Measurements from ENCODE around the gene NCF4.

Gene NCF4

DNA sequence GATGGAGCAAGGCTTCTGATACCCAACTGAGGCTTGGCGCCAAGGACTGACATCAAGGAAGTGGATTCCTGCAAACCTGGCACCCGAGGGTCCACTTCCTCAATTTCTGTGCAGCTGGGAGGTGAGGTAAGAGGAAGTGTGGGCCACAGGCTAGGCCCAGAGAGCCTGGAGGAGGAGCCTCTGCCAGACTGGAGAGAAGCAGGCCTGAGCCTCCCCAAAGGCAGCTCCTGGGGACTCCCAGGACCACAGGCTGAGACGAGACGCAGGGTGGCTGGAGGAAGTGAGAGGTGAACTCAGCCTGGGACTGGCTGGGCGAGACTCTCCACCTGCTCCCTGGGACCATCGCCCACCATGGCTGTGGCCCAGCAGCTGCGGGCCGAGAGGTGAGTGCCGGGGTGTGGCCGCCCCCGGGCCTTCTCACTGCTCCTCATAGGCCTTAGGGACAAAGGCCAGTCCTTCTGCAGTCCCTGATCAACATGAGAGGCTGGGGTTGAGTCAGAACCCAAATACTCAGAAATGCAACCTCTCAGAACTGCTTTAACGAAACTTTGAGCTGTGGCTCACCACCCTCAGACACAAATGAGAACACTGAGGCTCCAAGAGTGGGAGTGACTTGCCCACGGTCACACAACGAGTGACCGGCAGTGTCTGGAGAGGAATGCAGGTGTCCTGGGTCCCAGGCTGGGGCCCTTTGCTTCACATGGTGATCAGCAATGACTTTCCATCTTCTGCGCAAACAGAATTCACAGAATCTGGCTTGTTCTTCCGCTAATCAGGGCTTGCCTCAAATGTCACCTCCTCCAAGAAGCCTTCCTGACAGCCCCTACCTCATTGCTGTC is at the start of gene NCF4:
TSS of gene NCF4 (plus strand) at position 186 of the 839 bp plus-strand sequence. CDS start at position 352, 166 bp downstream.
- peaks cover 12% of the 10 kb centered on the region for H3K4me1 Mint-ChIP-seq
- ATAC-seq (replicated peaks; ENCODE audit: extremely low read depth, poor library complexity, severe bottlenecking) (peak; percentile 61), DNase-seq (ENCODE audit: low spot score in 2 of 2) (no peak)
- peak within 1 kb of the TSS; percentile 59 for H3K27ac Mint-ChIP-seq (ENCODE audit: low read depth)
- peaks cover 18% of the 10 kb centered on the region for H3K27me3 Mint-ChIP-seq
- no peaks in the 10 kb centered on the region for H3K9me3 Mint-ChIP-seq
- peak within 1 kb of the TSS; percentile 49 for H3K4me3 Mint-ChIP-seq
- no peaks in the 10 kb centered on the region for H3K36me3 Mint-ChIP-seq (ENCODE audit: insufficient read depth)

DNA sequence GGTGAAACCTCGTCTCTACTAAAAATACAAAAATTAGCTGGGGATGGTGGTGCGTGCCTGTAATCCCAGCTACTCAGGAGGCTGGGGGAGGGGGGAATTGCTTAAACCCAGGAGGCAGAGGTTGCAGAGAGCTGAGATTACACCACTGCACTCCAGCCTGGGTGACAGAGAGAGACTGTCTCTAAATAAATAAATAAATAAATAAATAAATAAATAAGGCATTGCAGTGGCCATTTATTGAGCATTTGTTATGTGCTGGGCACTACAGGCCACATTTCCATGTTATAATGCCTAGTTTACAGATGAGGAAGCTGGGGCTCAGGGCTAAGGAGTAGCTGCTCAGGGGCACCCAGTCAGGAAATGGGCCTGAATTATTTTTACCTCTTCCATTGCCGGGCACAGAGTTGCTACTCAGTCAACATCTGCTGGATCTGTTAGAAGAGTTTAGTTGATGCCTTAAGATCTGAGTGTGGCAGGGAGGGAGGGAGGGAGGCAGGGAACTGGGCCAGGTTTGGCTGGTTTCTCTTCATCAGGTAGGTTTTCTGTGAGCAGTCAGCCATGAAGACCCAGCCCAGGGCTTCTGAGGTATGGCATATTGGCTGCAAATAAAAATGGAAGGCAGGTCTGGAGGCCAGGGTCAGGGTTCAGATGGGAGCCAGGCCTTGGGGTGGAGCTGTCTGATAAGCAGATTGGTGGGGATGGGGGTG is 49.6 kb upstream of the NCF4 start:
- no peak for ATAC-seq (replicated peaks; ENCODE audit: extremely low read depth, poor library complexity, severe bottlenecking)
- H3K27me3 Mint-ChIP-seq: peaks cover 51% of the 10 kb centered on the region
- no peaks in the 10 kb centered on the region for H3K9me3 Mint-ChIP-seq
- H3K27ac Mint-ChIP-seq (ENCODE audit: low read depth): no peak overlapping the region
- H3K36me3 Mint-ChIP-seq (ENCODE audit: insufficient read depth): no peaks in the 10 kb centered on the region
- no peak for DNase-seq (ENCODE audit: low spot score in 2 of 2)
- H3K4me3 Mint-ChIP-seq: no peak overlapping the region
- H3K4me1 Mint-ChIP-seq: no peaks in the 10 kb centered on the region

DNA sequence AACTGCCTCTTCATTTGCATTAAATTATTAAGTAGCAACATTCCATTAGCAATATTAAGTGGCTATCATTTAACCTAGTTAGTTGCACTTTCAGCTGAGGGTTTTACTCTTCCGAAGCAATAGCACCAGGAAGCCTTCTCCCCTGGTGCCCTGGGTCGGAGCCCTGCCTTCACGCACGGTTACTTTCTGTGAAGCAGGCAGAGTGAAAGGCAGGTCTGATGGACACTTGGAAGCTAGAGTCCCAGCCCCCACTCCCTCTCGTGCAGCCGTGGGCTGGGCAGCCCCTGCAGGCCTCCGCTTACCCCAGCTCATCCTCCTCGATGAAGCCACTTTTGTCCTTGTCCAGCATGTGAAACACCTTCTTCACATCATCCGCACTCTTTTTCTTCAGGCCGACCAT is 46.0 kb upstream of the NCF4 start:
- ATAC-seq (replicated peaks; ENCODE audit: extremely low read depth, poor library complexity, severe bottlenecking) (no peak), DNase-seq (ENCODE audit: low spot score in 2 of 2) (no peak)
- Mint-ChIP-seq H3K27ac (ENCODE audit: low read depth) (no peak overlapping the region), H3K27me3 (peaks cover 77% of the 10 kb centered on the region), H3K4me1 (no peaks in the 10 kb centered on the region), H3K9me3 (no peaks in the 10 kb centered on the region), H3K36me3 (ENCODE audit: insufficient read depth) (no peaks in the 10 kb centered on the region), H3K4me3 (no peak overlapping the region)

DNA sequence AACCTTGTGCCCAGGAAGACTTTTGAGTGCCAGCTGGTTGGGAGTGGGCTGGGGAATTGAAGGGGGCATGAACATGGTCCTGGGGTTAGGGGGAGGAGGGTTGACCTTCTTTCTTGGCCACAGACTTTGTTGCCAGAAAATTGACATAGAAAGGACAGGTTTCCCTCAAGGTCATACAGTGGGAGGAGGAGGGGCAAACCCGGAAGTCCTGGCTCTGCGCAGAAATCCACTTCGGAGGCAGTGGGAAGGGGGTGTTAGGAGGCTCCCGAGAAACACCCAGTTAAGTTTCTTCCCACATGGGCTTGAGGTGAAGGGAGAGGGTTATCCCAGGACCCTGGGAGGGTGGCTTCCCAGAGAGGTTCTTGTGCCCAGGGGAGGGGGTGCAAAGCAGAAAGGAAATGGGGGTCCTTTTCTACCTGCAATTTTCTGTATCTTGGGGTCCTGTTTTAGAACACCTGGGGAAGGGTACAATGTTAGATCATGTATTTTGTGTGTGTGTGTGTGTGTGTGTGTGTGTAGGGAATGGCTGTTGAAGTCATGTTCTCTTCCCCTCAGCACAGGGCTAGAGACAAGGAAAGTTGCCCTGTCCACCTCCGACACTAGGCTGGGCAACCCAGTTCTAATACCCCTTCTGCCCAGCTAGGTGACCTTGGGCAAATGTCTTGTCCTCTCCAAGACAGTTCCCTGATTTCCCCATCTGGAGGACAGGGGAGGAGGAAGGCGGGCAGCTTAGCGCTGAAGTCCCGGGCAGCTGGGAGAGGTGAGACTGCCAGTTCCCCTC is 45.1 kb upstream of the NCF4 start:
- H3K27ac Mint-ChIP-seq (ENCODE audit: low read depth): no peak overlapping the region
- no peak for DNase-seq (ENCODE audit: low spot score in 2 of 2)

DNA sequence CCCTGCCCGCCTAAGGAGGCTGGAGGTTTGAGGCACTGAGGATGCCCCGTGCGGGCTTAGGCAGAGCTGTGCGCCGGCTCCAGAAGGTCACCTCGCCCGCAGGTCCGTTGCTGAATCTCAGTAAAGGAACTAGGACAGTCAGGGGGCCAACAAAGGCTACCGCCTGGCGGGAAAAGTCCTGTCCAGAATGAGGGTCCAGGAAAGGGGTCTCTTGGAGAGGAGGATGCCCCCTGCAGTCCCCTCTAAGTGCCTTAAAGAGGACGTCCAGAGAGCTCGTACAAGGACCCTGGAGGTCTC is 44.5 kb upstream of the NCF4 start:
- ATAC-seq (replicated peaks; ENCODE audit: extremely low read depth, poor library complexity, severe bottlenecking) (no peak), DNase-seq (ENCODE audit: low spot score in 2 of 2) (no peak)
- no peak overlapping the region for H3K4me3 Mint-ChIP-seq
- no peaks in the 10 kb centered on the region for H3K9me3 Mint-ChIP-seq
- H3K27me3 Mint-ChIP-seq: peaks cover 91% of the 10 kb centered on the region
- no peaks in the 10 kb centered on the region for H3K36me3 Mint-ChIP-seq (ENCODE audit: insufficient read depth)
- H3K4me1 Mint-ChIP-seq: no peaks in the 10 kb centered on the region
- no peak overlapping the region for H3K27ac Mint-ChIP-seq (ENCODE audit: low read depth)

More for the DNA sequence above, 45.1 kb upstream of the NCF4 start:
- peaks cover 86% of the 10 kb centered on the region for H3K27me3 Mint-ChIP-seq
- no peaks in the 10 kb centered on the region for H3K9me3 Mint-ChIP-seq
- no peaks in the 10 kb centered on the region for H3K4me1 Mint-ChIP-seq
- H3K4me3 Mint-ChIP-seq: peak overlapping the region; percentile 38
- ATAC-seq (replicated peaks; ENCODE audit: extremely low read depth, poor library complexity, severe bottlenecking): no peak
- H3K36me3 Mint-ChIP-seq (ENCODE audit: insufficient read depth): no peaks in the 10 kb centered on the region

DNA sequence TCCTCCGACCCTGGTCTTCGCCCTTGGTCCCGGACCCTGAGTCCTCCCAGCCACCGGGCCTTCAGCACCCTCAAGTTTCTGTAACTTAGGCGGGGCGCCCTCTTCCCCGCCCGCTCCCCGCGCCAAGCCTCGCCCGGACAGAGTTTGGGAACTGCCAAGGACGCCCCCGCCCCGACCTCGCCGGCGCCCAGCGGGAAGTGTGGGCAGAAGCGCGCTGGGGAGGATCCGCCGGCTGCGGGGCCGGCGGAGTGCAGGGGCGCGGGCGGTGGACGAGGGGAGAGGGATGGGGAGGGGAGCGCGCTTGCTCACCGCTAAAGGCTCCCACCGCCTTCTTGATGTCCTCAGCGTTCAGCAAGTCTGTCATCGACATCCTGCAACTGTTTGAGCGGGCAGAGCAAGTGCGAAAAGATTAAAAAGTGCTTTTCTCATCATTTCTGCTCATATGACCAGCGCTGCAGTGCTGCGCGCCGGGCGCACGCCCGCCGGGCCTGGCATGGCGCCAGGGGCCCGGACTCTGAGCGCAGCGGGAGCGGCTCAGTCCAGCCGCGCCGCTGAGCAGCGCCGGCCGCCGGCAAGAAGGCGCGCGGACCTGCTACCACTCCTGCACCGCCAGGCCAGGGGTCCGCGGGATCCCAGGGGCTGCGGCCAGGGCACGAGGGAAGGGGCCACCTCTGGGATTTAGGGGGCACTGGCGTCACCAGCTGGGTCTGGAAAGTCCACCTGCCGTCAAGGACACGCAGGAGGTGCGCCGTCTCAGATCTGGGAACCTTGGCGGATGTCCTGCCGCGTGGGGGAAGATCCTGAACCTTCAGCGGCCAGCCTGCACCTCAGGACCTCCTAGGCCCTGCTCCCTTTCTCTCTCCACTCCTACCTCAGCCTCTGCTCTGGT is 43.9 kb upstream of the NCF4 start, which contains the start of gene PVALB:
TSS of gene PVALB (minus strand) at position 400 of the 889 bp plus-strand sequence. CDS start at position 370, 30 bp downstream.
- peak within 1 kb of the TSS; percentile 38 for H3K4me3 Mint-ChIP-seq
- no peaks in the 10 kb centered on the region for H3K36me3 Mint-ChIP-seq (ENCODE audit: insufficient read depth)
- ATAC-seq (replicated peaks; ENCODE audit: extremely low read depth, poor library complexity, severe bottlenecking) (no peak), DNase-seq (ENCODE audit: low spot score in 2 of 2) (no peak)
- no peaks in the 10 kb centered on the region for H3K4me1 Mint-ChIP-seq
- H3K27me3 Mint-ChIP-seq: peaks cover 93% of the 10 kb centered on the region
- no peak within 1 kb of the TSS for H3K27ac Mint-ChIP-seq (ENCODE audit: low read depth)
- H3K9me3 Mint-ChIP-seq: no peaks in the 10 kb centered on the region

DNA sequence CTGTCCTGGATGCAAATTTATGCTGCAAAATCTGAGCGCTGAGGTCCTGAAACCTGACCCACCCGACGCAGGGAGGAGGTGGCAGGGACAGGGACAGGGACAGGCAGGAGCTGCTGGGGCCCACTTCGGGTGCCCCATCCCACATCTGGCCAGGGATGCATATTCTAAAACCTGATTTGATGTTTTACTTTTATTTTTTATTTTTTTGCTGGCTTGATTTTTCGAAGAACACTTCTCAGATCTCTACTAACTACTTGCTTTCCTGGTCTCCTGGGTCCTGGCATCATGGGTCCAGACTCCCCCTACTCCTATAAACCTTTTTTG is 43.3 kb upstream of the NCF4 start:
- no peaks in the 10 kb centered on the region for H3K36me3 Mint-ChIP-seq (ENCODE audit: insufficient read depth)
- peaks cover 87% of the 10 kb centered on the region for H3K27me3 Mint-ChIP-seq
- no peaks in the 10 kb centered on the region for H3K4me1 Mint-ChIP-seq
- ATAC-seq (replicated peaks; ENCODE audit: extremely low read depth, poor library complexity, severe bottlenecking) (no peak), DNase-seq (ENCODE audit: low spot score in 2 of 2) (no peak)
- H3K27ac Mint-ChIP-seq (ENCODE audit: low read depth): no peak overlapping the region
- no peak overlapping the region for H3K4me3 Mint-ChIP-seq
- no peaks in the 10 kb centered on the region for H3K9me3 Mint-ChIP-seq

DNA sequence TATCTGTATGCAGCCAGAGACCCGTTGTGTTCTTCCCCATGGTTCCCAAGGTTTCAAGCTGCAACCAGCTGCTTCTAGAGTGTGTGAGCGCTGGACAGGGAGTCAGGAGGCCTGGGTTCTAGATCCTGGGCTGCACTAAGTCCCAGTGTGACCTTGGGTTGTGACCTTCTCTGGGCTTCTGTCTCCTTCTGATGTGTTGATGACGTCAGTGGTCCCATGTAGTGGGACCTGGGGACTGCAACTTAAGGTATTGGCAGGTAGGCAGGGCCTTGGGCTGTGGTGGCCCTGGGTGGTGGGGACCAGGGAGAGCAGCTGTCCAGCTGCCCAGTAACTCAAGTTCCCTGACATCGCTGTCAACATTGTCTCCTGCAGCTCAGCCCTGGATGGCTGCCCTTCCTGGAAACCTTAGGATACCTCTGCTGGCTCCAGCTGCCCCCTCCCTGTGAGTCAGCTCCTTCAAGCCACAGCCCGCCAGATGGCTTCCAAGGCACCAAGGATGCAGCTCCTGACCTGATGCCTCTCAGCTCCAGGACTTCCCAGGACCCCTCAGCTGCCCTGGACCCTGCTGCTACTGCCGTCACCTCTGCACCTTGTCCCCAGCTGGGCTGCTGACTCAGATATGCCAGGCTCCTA is 42.7 kb upstream of the NCF4 start:
- no peaks in the 10 kb centered on the region for H3K36me3 Mint-ChIP-seq (ENCODE audit: insufficient read depth)
- ATAC-seq (replicated peaks; ENCODE audit: extremely low read depth, poor library complexity, severe bottlenecking) (no peak), DNase-seq (ENCODE audit: low spot score in 2 of 2) (no peak)
- H3K9me3 Mint-ChIP-seq: no peaks in the 10 kb centered on the region
- no peak overlapping the region for H3K4me3 Mint-ChIP-seq
- no peaks in the 10 kb centered on the region for H3K4me1 Mint-ChIP-seq
- no peak overlapping the region for H3K27ac Mint-ChIP-seq (ENCODE audit: low read depth)
- H3K27me3 Mint-ChIP-seq: peaks cover 81% of the 10 kb centered on the region

DNA sequence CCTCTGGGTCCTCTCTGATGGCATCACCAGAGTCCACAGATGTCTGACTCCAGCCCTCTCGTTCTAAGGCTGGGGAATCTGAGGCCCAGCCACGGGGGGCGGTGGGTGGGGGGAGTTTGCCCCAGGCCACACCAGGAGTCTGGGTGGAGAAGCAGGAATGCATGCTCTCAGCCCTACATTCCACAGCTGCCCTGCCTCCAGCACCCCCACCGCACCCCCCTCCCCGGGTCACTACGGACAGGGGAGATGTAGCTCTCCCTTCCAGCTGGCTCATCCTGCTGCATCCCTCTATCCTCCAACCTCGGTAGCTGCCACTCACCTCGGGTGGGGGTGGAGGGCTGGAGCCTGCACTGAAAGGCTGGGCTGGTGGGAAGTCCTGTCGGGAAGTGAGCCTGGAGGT is 41.7 kb upstream of the NCF4 start:
- Mint-ChIP-seq H3K9me3 (no peaks in the 10 kb centered on the region), H3K27ac (ENCODE audit: low read depth) (no peak overlapping the region), H3K36me3 (ENCODE audit: insufficient read depth) (no peaks in the 10 kb centered on the region), H3K27me3 (peaks cover 80% of the 10 kb centered on the region), H3K4me3 (no peak overlapping the region), H3K4me1 (no peaks in the 10 kb centered on the region)
- no peak for ATAC-seq (replicated peaks; ENCODE audit: extremely low read depth, poor library complexity, severe bottlenecking)
- DNase-seq (ENCODE audit: low spot score in 2 of 2): no peak

DNA sequence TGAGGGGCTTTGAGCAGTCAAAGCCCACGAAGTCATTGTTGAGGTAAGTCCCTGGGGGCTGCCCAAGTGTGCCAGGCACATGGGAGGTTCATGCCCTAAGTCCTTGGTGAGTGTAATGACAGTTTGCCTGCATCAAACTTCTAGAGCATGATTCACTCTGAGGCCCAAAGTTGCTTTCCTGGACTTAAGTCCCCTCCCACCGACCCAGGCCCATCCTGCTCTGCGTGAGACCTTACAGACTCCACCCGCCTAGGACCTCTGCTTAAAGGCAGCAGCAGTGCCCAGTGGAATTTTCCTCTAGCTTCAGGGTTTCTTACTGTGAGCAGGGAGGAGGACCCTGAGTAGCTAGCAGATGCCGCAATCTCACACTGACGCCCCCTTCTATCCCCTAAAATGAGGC is 38.2 kb upstream of the NCF4 start:
- H3K36me3 Mint-ChIP-seq (ENCODE audit: insufficient read depth): no peaks in the 10 kb centered on the region
- H3K27me3 Mint-ChIP-seq: peaks cover 53% of the 10 kb centered on the region
- no peak for ATAC-seq (replicated peaks; ENCODE audit: extremely low read depth, poor library complexity, severe bottlenecking)
- no peaks in the 10 kb centered on the region for H3K9me3 Mint-ChIP-seq
- H3K27ac Mint-ChIP-seq (ENCODE audit: low read depth): no peak overlapping the region
- H3K4me1 Mint-ChIP-seq: no peaks in the 10 kb centered on the region
- DNase-seq (ENCODE audit: low spot score in 2 of 2): no peak
- no peak overlapping the region for H3K4me3 Mint-ChIP-seq

DNA sequence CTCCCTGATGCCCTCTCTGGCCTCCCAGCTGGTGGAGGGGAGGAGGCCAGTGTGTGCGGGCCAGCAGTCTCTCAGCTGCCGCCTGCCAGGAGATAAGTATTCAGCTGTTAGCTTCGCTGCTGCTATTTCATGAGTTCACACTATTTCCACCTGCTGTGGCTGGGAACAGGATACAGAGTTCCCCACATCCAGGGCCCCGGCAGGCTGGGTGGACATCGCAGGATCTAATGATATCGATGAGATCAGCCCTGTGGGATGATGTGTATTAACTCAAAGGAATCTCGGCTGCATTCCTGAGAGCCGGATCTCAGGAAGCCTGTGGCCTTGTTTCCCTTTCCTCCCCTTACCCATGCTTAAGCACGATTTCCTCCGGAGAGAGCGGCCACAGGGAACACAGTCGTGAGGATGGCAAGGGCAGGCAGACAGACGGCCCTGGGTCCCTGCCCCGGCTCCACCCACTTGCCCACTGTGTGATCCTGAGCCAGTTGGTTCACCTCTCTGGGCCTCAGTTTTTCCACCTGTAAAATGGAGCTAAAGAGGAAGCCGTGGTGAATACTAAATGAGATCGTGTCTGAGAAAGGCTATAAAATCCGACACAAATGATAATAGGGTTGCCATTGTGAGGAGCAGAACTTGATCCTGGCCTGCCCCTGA is 37.5 kb upstream of the NCF4 start:
- DNase-seq (ENCODE audit: low spot score in 2 of 2): no peak
- no peak overlapping the region for H3K27ac Mint-ChIP-seq (ENCODE audit: low read depth)
- H3K4me3 Mint-ChIP-seq: no peak overlapping the region
- H3K27me3 Mint-ChIP-seq: peaks cover 46% of the 10 kb centered on the region
- no peaks in the 10 kb centered on the region for H3K36me3 Mint-ChIP-seq (ENCODE audit: insufficient read depth)
- ATAC-seq (replicated peaks; ENCODE audit: extremely low read depth, poor library complexity, severe bottlenecking): no peak
- no peaks in the 10 kb centered on the region for H3K4me1 Mint-ChIP-seq
- H3K9me3 Mint-ChIP-seq: no peaks in the 10 kb centered on the region

All from central memory CD8-positive, alpha-beta T cell (primary cell).